GM12878 (cell line): ENCODE measurements around the gene AIP. TPM values are rescaled to one million over a fixed set of nuclear protein-coding genes. Genes with fewer than 3 reads are reported as not detected.

Experiments
- ATAC-seq: fragments of 200-7000 bp; cut with Tn5 transposase; 3 replicates; pipeline ENCODE4 v1.9.1; 2020; ENCODE audit warnings: mild to moderate bottlenecking, moderate library complexity
- BruUV-seq: library from RNA; stranded (reverse); fragments of 400-500 nt; replicated peaks from 2 replicates; lab custom pipeline; 2021; lab: Mats Ljungman, UMichigan
- CTCF ChIA-PET: fragments of 300-600 bp; sonication (Branson Sonifier 250); formaldehyde crosslinking; extraction: SDS; loops from one replicate; lab custom pipeline; 2021; ENCODE audit warnings: inconsistent platforms; lab: Yijun Ruan, JAX
- POLR2A ChIA-PET: fragments of 350-600 bp; formaldehyde crosslinking; extraction: SDS; loops from one replicate; lab custom pipeline; 2021; ENCODE audit warnings: inconsistent platforms; lab: Charles Lee
- RAD21 ChIA-PET: fragments of 300-600 bp; sonication (Branson Sonifier 250); formaldehyde crosslinking; loops from one replicate; lab custom pipeline; 2023; ENCODE audit warnings: antibody characterized with exemption; ENCODE audit not compliant: unreplicated experiment; lab: Charles Lee
- SMC1A ChIA-PET: fragments of 300-600 bp; sonication (Branson Sonifier 250); formaldehyde crosslinking; loops from one replicate; lab custom pipeline; 2023; ENCODE audit not compliant: unreplicated experiment, uncharacterized antibody; lab: Charles Lee
- DNase-seq: peaks from one replicate; pipeline ENCODE4 v3.0.0-alpha.2; 2011; ENCODE audit warnings: low read depth, low spot score
- FAIRE-seq: peaks from 3 replicates; lab custom pipeline; 2011; peaks lifted over from hg19 to GRCh38; lab: Jason Lieb, UNC
- H2AFZ ChIP-seq: 2 replicates; pipeline ENCODE4 v1.6.0; 2011; ENCODE audit warnings: low read depth, low read length, control low read depth; ENCODE audit not compliant: control insufficient read depth
- H3K27ac ChIP-seq: 2 replicates; pipeline ENCODE4 v1.5.1; 2011; ENCODE audit warnings: control low read depth; ENCODE audit not compliant: control insufficient read depth, insufficient read depth
- H3K27me3 ChIP-seq, 2 experiments: replicated peaks in 1 of 2; 2 replicates each; pipeline versions ENCODE4 v1.6.0 to v1.6.1; 2011; ENCODE audit warnings: low read length in 1 of 2; ENCODE audit not compliant: control insufficient read depth in 2 of 2, insufficient read depth in 2 of 2
- H3K36me3 ChIP-seq, 2 experiments: 2 replicates each; pipeline ENCODE4 v1.5.1; 2011; ENCODE audit warnings: low read length in 1 of 2; ENCODE audit not compliant: control insufficient read depth in 2 of 2, insufficient read depth in 2 of 2
- H3K4me1 ChIP-seq: 2 replicates; pipeline ENCODE4 v1.6.1; 2011; ENCODE audit warnings: mild to moderate bottlenecking, low read length, moderate library complexity, mixed read lengths; ENCODE audit not compliant: control insufficient read depth, insufficient read depth
- H3K4me2 ChIP-seq: 2 replicates; pipeline ENCODE4 v1.6.0; 2011; ENCODE audit warnings: control low read depth; ENCODE audit not compliant: control insufficient read depth, insufficient read depth
- H3K4me3 ChIP-seq: fragments of 200-600 bp; sonication (generic); 2 replicates; pipeline ENCODE4 v1.5.1; 2016
- H3K79me2 ChIP-seq: 2 replicates; pipeline ENCODE4 v1.6.0; 2011; ENCODE audit warnings: low read length; ENCODE audit not compliant: control insufficient read depth, insufficient read depth
- H3K9ac ChIP-seq: 2 replicates; pipeline ENCODE4 v1.8.0; 2011; ENCODE audit warnings: low read length, control low read depth, mixed read lengths; ENCODE audit not compliant: control insufficient read depth, insufficient read depth
- H3K9me3 ChIP-seq: replicated peaks from 3 replicates; pipeline ENCODE4 v1.5.1; 2011; ENCODE audit warnings: mild to moderate bottlenecking, low read length; ENCODE audit not compliant: control insufficient read depth, insufficient read depth
- H4K20me1 ChIP-seq: 2 replicates; pipeline ENCODE4 v1.6.0; 2011; ENCODE audit not compliant: control insufficient read depth, insufficient read depth
- ETV6 ChIP-seq, 2 experiments: fragments of 450-650 bp in 1 of 2; IDR thresholded peaks in 1 of 2; conservative IDR thresholded peaks in 1 of 2; 2 replicates each; pipeline ENCODE4 v1.6.1; 2014; ENCODE audit warnings: antibody characterized with exemption in 1 of 2, borderline replicate concordance in 1 of 2, low read depth in 1 of 2, mild to moderate bottlenecking in 1 of 2, moderate library complexity in 1 of 2
- IKZF1 ChIP-seq: fragments of 450-650 bp; conservative IDR thresholded peaks from 2 replicates; pipeline ENCODE4 v1.6.1; 2017; ENCODE audit warnings: antibody characterized with exemption, mild to moderate bottlenecking
- MEF2A ChIP-seq: IDR thresholded peaks from 2 replicates; pipeline ENCODE4 v1.6.1; 2011; ENCODE audit warnings: low read depth, mild to moderate bottlenecking, low read length, moderate library complexity; ENCODE audit not compliant: insufficient read depth
- NFXL1 ChIP-seq: fragments of 450-650 bp; IDR thresholded peaks from 2 replicates; pipeline ENCODE4 v1.6.1; 2017; ENCODE audit warnings: antibody characterized with exemption, mild to moderate bottlenecking, borderline replicate concordance
- NR2C1 ChIP-seq: fragments of 450-650 bp; IDR thresholded peaks from 2 replicates; pipeline ENCODE4 v1.6.1; 2017; ENCODE audit warnings: antibody characterized with exemption, mild to moderate bottlenecking, moderate library complexity
- PML ChIP-seq: IDR thresholded peaks from 2 replicates; pipeline ENCODE4 v1.6.1; 2012; ENCODE audit warnings: low read length, inconsistent platforms
- RFX5 ChIP-seq: IDR thresholded peaks from 2 replicates; pipeline ENCODE4 v1.6.1; 2011; ENCODE audit warnings: low read depth, low read length, improper control_type of control experiment
- RUNX3 ChIP-seq: IDR thresholded peaks from 2 replicates; pipeline ENCODE4 v1.6.1; 2012; ENCODE audit warnings: low read length, inconsistent platforms
- SPI1 ChIP-seq: IDR thresholded peaks from 2 replicates; pipeline ENCODE4 v1.6.1; 2011; ENCODE audit warnings: low read depth, mild to moderate bottlenecking, low read length, moderate library complexity, borderline replicate concordance; ENCODE audit not compliant: insufficient read depth
- TAF1 ChIP-seq: IDR thresholded peaks from 2 replicates; pipeline ENCODE4 v1.6.1; 2011; ENCODE audit warnings: mild to moderate bottlenecking, low read depth, low read length, borderline replicate concordance
- ZNF687 ChIP-seq: fragments of 450-650 bp; IDR thresholded peaks from 2 replicates; pipeline ENCODE4 v1.6.1; 2017; ENCODE audit warnings: mild to moderate bottlenecking, moderate library complexity
- WGBS: methylation state at CpG from one replicate; pipeline ENCODE4 v1.1.6; 2016; ENCODE audit warnings: low lambda C conversion rate; ENCODE audit not compliant: insufficient replicate concordance, insufficient coverage; ENCODE audit errors: missing lambda C conversion rate; 5-methylcytosine and 5-hydroxymethylcytosine counted together
- in situ Hi-C: fragments of 300-500 bp; cut with MboI; formaldehyde crosslinking; loops from 9 replicates; pipeline ENCODE4 v1.14.3; 2018; ENCODE audit warnings: mixed read lengths
- intact Hi-C: fragments of 100-400 bp; cut with micrococcal nuclease; formaldehyde crosslinking; loops from one replicate; pipeline ENCODE4 v1.14.2; 2022; ENCODE audit not compliant: unreplicated experiment
- polyA plus RNA-seq, 11 experiments: library from polyadenylated mRNA; depleted of rRNA in 4 of 11; unstranded in 6 of 11; stranded (reverse) in 5 of 11; fragments of >200 nt; fragmentation: Nextera tagmentation in 4 of 11; fragmentation: Illumina TruSeq in 1 of 11; extraction: Ambion mirVana in 4 of 11; extraction: Trizol in 1 of 11; gene quantifications; 1 replicate in 1 of 11; 2 replicates in 10 of 11; pipeline versions ENCODE4 v1.2.1 to v1.2.3, GENCODE V29; 2011 to 2016; ENCODE audit warnings: inconsistent platforms in 2 of 11, missing spikeins in 2 of 11, low read depth in 1 of 11
- total RNA-seq, 4 experiments: library from RNA; depleted of rRNA in 3 of 4; stranded (reverse); fragments of >200 nt in 3 of 4; fragmentation: Illumina TruSeq in 1 of 4; extraction: Trizol in 1 of 4; gene quantifications; 2 replicates each; pipeline versions ENCODE4 v1.2.1 to v1.2.3, GENCODE V29; 2013 to 2021
- TF ChIP-seq, protein P1 (sequence below): IDR thresholded peaks from 2 replicates; pipeline ENCODE4 v1.6.1; 2012; ENCODE audit warnings: low read depth, low read length, improper control_type of control experiment
- TF ChIP-seq, protein P2 (sequence below): fragments of 450-650 bp; IDR thresholded peaks from 2 replicates; pipeline ENCODE4 v1.6.1; 2016; ENCODE audit warnings: mild to moderate bottlenecking

AIP gene
- total and polyA plus RNA-seq, 10 of the 15 experiments (the other 5 are each of a cell fraction or from before 2014, with no cell fraction given), result 12.6 to 164 (median 104) TPM

DNA sequence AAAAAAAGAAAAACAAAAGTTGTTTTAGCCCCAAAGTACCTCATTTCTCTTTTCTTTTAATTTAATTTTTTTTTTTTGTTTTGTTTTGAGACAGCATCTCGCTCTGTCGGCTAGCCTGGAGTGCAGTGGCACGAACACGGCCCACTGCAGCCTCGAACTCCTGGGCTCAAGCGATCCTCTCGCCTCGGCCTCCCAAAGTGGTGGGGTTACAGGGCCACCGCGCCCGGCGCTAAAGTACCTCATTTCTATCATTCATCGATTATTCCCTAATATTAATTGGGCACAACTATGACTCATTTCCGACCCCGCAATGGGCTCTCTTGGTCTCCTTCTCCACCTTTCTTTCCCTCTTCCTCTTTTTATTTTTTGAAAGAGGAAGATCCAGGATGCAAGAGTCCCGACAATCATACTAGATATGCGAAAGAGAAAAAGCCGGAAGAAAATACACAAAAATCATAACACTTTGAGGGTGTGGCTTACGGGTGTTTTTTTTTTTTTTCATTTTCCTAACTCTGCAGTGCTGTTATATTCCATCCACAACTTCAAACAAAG is 475 bp upstream of the AIP start (continued):
- TF ChIP-seq IKZF1 (peak; percentile 21), SPI1 (peak; percentile 71; the same call in 1 of the 2 replicates)

DNA sequence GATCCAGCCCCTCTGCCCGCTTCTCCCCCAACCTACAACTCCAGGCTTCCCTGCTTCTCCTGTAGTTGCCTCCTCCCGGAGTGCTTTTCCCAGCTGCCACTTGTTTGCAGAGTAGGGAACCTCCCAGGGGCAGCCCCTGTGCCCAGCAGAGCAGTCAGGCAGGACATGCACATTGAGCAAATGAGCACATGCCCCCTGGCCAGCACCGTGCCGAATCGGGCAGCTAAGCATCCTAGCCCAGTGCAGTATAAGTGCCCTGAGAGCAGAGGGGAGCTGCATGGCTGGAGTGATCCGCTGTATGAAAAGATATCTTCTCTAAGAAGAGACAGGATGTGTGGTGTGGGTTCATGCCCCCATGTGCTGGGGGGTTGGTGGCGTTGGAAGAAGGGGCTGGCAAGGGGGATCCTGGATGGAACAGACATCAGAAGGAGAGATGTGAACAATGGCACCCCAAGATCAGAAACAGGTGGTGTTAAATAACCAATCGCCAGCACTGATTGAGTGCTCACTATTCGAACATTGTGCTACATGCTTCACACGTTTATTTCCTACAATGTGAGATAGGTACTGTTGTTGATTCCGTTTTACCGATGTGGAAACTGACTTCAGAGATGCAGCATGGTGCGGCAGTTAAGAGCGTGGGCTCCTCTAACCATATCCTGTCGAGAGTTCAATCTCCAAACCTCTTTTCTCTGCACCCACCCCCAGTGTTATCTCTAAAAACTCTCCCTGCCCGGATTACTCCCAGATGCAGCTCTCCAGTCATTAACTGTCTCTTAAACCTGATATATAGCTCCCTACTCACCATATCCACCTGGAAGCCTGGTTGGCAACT is 1.2 kb downstream of the AIP start:
- H4K20me1 ChIP-seq, result no peaks in the 10 kb centered on the region
- H3K9me3 ChIP-seq, result no peaks in the 10 kb centered on the region
- ChIA-PET POLR2A (interaction anchor here (0.5 to 6.8 kb wide), 15 partner anchors 15 to 440 kb away, joined by 3 to 112 read pairs (median 5); partner anchors contain the start of genes PITPNM1, POLD4, PPP1CA and PTPRCAP), CTCF (interaction anchor here (0.6 to 6.7 kb wide), 5 partner anchors 21 to 225 kb away, joined by 3 to 37 read pairs (median 9); partner anchors contain the start of genes PITPNM1, PPP1CA, PTPRCAP and TBC1D10C), SMC1A (interaction anchor here (1.0 to 6.2 kb wide), 7 partner anchors 16 to 131 kb away, joined by 3 to 43 read pairs (median 13); partner anchors contain the start of genes PITPNM1, POLD4, PPP1CA and PTPRCAP), RAD21 (interaction anchor here (0.6 to 6.9 kb wide), 8 partner anchors 15 to 130 kb away, joined by 3 to 95 read pairs (median 12); partner anchors contain the start of genes PITPNM1, POLD4, PPP1CA and PTPRCAP)
- H3K27ac ChIP-seq, result peak overlapping the region; percentile 70
- intact Hi-C loops, result loop anchor here (2.0 to 10.0 kb wide), 3 partner anchors 47 to 219 kb away; partner anchors contain the start of genes GRK2 and PTPRCAP
- peak overlapping the region; percentile 80 for H3K4me2 ChIP-seq
- FAIRE-seq (peak; percentile 13), ATAC-seq (peak; percentile 21), DNase-seq (no peak)
- WGBS, result 3% methylated on average over 16 of the region's 16 CpGs
- H2AFZ ChIP-seq, result no peak overlapping the region
- in situ Hi-C loops, result no loop called here
- H3K36me3 ChIP-seq, result peaks cover 0 to 3% of the 10 kb centered on the region in 2 experiments; a peak in 3 of 4 replicates
- peak overlapping the region; percentile 67 for H3K4me3 ChIP-seq
- peaks cover 33% of the 10 kb centered on the region for H3K79me2 ChIP-seq
- peaks cover 44% of the 10 kb centered on the region for H3K4me1 ChIP-seq
- peak overlapping the region; percentile 76 for H3K9ac ChIP-seq
- no TSS peak for BruUV-seq
- H3K27me3 ChIP-seq, result no peaks in the 10 kb centered on the region
- TF ChIP-seq ZNF687 (peak; percentile 29; the same call in 1 of the 2 replicates), RUNX3 (no peak), RFX5 (no peak), NR2C1 (no peak), MEF2A (0 out of 2 replicates have a peak, but pooled peaks have one; percentile 47), TAF1 (peak; percentile 44; the same call in 1 of the 2 replicates), PML (no peak), NFXL1 (no peak), ETV6 (conservative IDR thresholded peaks at IDR 0.05 in 1 of 2, IDR thresholded peaks at IDR 0.05 in 1 of 2; ENCODE audit: borderline replicate concordance in 1 of 2, low read depth in 1 of 2) (peak in 1 of 2 experiments; percentile 5; a peak in 1 of 4 replicates)
- TF ChIP-seq, protein P1, sequence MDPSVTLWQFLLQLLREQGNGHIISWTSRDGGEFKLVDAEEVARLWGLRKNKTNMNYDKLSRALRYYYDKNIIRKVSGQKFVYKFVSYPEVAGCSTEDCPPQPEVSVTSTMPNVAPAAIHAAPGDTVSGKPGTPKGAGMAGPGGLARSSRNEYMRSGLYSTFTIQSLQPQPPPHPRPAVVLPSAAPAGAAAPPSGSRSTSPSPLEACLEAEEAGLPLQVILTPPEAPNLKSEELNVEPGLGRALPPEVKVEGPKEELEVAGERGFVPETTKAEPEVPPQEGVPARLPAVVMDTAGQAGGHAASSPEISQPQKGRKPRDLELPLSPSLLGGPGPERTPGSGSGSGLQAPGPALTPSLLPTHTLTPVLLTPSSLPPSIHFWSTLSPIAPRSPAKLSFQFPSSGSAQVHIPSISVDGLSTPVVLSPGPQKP, result no peak
- TF ChIP-seq, protein P2, sequence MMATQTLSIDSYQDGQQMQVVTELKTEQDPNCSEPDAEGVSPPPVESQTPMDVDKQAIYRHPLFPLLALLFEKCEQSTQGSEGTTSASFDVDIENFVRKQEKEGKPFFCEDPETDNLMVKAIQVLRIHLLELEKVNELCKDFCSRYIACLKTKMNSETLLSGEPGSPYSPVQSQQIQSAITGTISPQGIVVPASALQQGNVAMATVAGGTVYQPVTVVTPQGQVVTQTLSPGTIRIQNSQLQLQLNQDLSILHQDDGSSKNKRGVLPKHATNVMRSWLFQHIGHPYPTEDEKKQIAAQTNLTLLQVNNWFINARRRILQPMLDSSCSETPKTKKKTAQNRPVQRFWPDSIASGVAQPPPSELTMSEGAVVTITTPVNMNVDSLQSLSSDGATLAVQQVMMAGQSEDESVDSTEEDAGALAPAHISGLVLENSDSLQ, result no peak
